HL-60 (cell line): Measurements from ENCODE around the gene HACD4.

Experiments used
- DNase-seq, 2 experiments: peaks; one replicate each; pipeline ENCODE4 v3.0.0-alpha.2; 2010 to 2020; ENCODE audit warnings: low read depth in 1 of 2, low spot score in 1 of 2
- H3K27ac ChIP-seq: fragments of 250-450 bp; sonication (Bioruptor Pico); replicated peaks from 2 replicates; pipeline ENCODE4 v1.5.1; 2020; ENCODE audit warnings: mild to moderate bottlenecking, moderate library complexity
- H3K27me3 ChIP-seq: fragments of 250-450 bp; sonication (Bioruptor Pico); 2 replicates; pipeline ENCODE4 v1.5.1; 2021; ENCODE audit warnings: mild to moderate bottlenecking, moderate library complexity; ENCODE audit not compliant: insufficient read depth, poor library complexity, severe bottlenecking
- H3K4me3 ChIP-seq: replicated peaks from 2 replicates; pipeline ENCODE4 v1.5.1; 2011; ENCODE audit warnings: mild to moderate bottlenecking, control low read depth, low read length; ENCODE audit not compliant: insufficient read depth
- GABPA ChIP-seq: IDR thresholded peaks from 2 replicates; pipeline ENCODE4 v1.6.1; 2012; ENCODE audit warnings: low read depth
- POLR2AphosphoS5 ChIP-seq: IDR thresholded peaks from 2 replicates; pipeline ENCODE4 v1.6.1; 2012; ENCODE audit warnings: low read depth
- SPI1 ChIP-seq: IDR thresholded peaks from 2 replicates; pipeline ENCODE4 v1.6.1; 2012; ENCODE audit warnings: low read depth, mild to moderate bottlenecking, borderline replicate concordance
- TF ChIP-seq, protein P1 (sequence below): IDR thresholded peaks from 2 replicates; pipeline ENCODE4 v1.6.1; 2012; ENCODE audit warnings: low read depth; ENCODE audit not compliant: insufficient replicate concordance
- TF ChIP-seq, protein P2 (sequence below): IDR thresholded peaks from one replicate; pipeline ENCODE4 v1.5.1; 2011; ENCODE audit warnings: low read length, control low read depth, inconsistent platforms; ENCODE audit not compliant: insufficient read depth

HACD4 gene

DNA sequence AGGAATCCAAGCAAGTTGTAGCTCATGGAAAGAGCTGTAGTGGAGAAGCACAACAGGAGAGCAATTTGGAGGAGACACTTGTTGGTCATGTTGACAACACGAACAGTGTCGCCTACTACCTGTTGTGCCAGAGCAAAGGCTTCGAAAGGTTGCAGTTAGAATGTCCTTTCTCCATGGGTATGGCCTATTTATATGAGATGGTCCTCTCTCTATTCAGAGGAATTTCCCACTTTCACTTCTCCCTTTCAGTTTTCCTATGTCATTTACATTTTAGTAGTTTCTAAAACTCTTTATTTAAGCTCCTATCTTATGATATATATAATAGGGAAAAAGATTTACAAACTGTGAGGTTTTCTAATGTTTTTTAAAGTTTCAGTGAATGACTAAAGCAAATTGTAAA is 46.3 kb upstream of the HACD4 start, which contains the start of gene IFNB1:
Gene IFNB1 (minus strand): TSS at position 162 of the 400 bp plus-strand sequence. CDS start 73 bp downstream, at position 89.
- Histone ChIP-seq H3K27me3 (no peaks in the 10 kb centered on the region), H3K4me3 (no peak within 1 kb of the TSS), H3K27ac (no peak within 1 kb of the TSS)
- no peak for DNase-seq
- TF ChIP-seq, protein P1, sequence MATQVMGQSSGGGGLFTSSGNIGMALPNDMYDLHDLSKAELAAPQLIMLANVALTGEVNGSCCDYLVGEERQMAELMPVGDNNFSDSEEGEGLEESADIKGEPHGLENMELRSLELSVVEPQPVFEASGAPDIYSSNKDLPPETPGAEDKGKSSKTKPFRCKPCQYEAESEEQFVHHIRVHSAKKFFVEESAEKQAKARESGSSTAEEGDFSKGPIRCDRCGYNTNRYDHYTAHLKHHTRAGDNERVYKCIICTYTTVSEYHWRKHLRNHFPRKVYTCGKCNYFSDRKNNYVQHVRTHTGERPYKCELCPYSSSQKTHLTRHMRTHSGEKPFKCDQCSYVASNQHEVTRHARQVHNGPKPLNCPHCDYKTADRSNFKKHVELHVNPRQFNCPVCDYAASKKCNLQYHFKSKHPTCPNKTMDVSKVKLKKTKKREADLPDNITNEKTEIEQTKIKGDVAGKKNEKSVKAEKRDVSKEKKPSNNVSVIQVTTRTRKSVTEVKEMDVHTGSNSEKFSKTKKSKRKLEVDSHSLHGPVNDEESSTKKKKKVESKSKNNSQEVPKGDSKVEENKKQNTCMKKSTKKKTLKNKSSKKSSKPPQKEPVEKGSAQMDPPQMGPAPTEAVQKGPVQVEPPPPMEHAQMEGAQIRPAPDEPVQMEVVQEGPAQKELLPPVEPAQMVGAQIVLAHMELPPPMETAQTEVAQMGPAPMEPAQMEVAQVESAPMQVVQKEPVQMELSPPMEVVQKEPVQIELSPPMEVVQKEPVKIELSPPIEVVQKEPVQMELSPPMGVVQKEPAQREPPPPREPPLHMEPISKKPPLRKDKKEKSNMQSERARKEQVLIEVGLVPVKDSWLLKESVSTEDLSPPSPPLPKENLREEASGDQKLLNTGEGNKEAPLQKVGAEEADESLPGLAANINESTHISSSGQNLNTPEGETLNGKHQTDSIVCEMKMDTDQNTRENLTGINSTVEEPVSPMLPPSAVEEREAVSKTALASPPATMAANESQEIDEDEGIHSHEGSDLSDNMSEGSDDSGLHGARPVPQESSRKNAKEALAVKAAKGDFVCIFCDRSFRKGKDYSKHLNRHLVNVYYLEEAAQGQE: no peak
- TF ChIP-seq GABPA: no peak
- TF ChIP-seq POLR2AphosphoS5: no peak
- TF ChIP-seq SPI1: no peak
- TF ChIP-seq, protein P2, sequence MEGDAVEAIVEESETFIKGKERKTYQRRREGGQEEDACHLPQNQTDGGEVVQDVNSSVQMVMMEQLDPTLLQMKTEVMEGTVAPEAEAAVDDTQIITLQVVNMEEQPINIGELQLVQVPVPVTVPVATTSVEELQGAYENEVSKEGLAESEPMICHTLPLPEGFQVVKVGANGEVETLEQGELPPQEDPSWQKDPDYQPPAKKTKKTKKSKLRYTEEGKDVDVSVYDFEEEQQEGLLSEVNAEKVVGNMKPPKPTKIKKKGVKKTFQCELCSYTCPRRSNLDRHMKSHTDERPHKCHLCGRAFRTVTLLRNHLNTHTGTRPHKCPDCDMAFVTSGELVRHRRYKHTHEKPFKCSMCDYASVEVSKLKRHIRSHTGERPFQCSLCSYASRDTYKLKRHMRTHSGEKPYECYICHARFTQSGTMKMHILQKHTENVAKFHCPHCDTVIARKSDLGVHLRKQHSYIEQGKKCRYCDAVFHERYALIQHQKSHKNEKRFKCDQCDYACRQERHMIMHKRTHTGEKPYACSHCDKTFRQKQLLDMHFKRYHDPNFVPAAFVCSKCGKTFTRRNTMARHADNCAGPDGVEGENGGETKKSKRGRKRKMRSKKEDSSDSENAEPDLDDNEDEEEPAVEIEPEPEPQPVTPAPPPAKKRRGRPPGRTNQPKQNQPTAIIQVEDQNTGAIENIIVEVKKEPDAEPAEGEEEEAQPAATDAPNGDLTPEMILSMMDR: no peak

- DNase-seq: no peak
- H3K27me3 ChIP-seq: no peaks in the 10 kb centered on the region
- no peak overlapping the region for H3K27ac ChIP-seq
- TF ChIP-seq, protein P2: no peak
- no peak for TF ChIP-seq POLR2AphosphoS5
- no peak for TF ChIP-seq GABPA
- TF ChIP-seq, protein P1: no peak
- TF ChIP-seq SPI1: no peak
- H3K4me3 ChIP-seq: no peak overlapping the region
Measured at GRCh38 chr9:21075484-21075883, 44.0 kb upstream of the HACD4 start.

GRCh38 chr9:21070906-21071305 is 39.5 kb upstream of the HACD4 start:
- H3K27me3 ChIP-seq: no peaks in the 10 kb centered on the region
- TF ChIP-seq SPI1: no peak
- no peak for TF ChIP-seq POLR2AphosphoS5
- TF ChIP-seq, protein P1: no peak
- no peak overlapping the region for H3K4me3 ChIP-seq
- no peak overlapping the region for H3K27ac ChIP-seq
- no peak for DNase-seq
